Endothelial cell of umbilical vein (primary cell): ENCODE measurements around the gene FYTTD1. TPM values are rescaled to one million over a fixed set of nuclear protein-coding genes. Genes with fewer than 3 reads are reported as not detected.

Source experiments
- BruUV-seq: library from RNA; stranded (reverse); fragments of 400-500 nt; replicated peaks from 2 replicates; lab custom pipeline; 2021; lab: Mats Ljungman, UMichigan
- CTCF ChIA-PET: fragments of 300-600, 350-600 bp; sonication (Branson Sonifier 250); formaldehyde crosslinking; loops from one replicate; lab custom pipeline; 2021; ENCODE audit warnings: antibody characterized with exemption, inconsistent platforms; lab: Charles Lee
- POLR2A ChIA-PET: fragments of 300-600, 350-600 bp; sonication (Branson Sonifier 250); formaldehyde crosslinking; loops from one replicate; lab custom pipeline; 2021; ENCODE audit warnings: antibody characterized with exemption, inconsistent platforms; lab: Charles Lee
- DNase-seq: peaks from one replicate; pipeline ENCODE4 v3.0.0-alpha.2; 2011; ENCODE audit warnings: low read depth, low spot score
- FAIRE-seq: peaks from 2 replicates; lab custom pipeline; 2011; peaks lifted over from hg19 to GRCh38; lab: Jason Lieb, UNC
- H2AFZ ChIP-seq: 2 replicates; pipeline ENCODE4 v1.6.0; 2012; ENCODE audit warnings: low read depth, low read length, control low read depth, inconsistent platforms
- H3K27ac ChIP-seq: 2 replicates; pipeline ENCODE4 v1.5.1; 2011; ENCODE audit warnings: low read depth, mild to moderate bottlenecking, control low read depth, low read length, moderate library complexity; ENCODE audit not compliant: insufficient read depth
- H3K27me3 ChIP-seq, 2 experiments: 2 replicates each; pipeline versions ENCODE4 v1.6.0 to v1.6.1; 2011; ENCODE audit warnings: low read length in 2 of 2, mixed read lengths in 1 of 2; ENCODE audit not compliant: control insufficient read depth in 2 of 2, insufficient read depth in 2 of 2
- H3K36me3 ChIP-seq, 2 experiments: 2 replicates in 1 of 2; 3 replicates in 1 of 2; pipeline ENCODE4 v1.5.1; 2011; ENCODE audit warnings: low read length in 2 of 2, mild to moderate bottlenecking in 1 of 2, moderate library complexity in 1 of 2; ENCODE audit not compliant: control insufficient read depth in 2 of 2, insufficient read depth in 2 of 2; ENCODE audit errors: extremely low read depth in 1 of 2
- H3K4me1 ChIP-seq: 3 replicates; pipeline ENCODE4 v1.5.1; 2011; ENCODE audit warnings: mild to moderate bottlenecking, low read length; ENCODE audit not compliant: control insufficient read depth, insufficient read depth; ENCODE audit errors: extremely low read depth
- H3K4me2 ChIP-seq: 2 replicates; pipeline ENCODE4 v1.6.1; 2011; ENCODE audit warnings: low read length, control low read depth, mixed read lengths; ENCODE audit not compliant: insufficient read depth
- H3K4me3 ChIP-seq, 3 experiments: fragments of 200-600 bp in 1 of 3; sonication (generic), shearing (Covaris generic) in 1 of 3; replicated peaks in 1 of 3; 2 replicates each; pipeline ENCODE4 v1.5.1; 2011 to 2016; ENCODE audit warnings: control low read depth in 3 of 3, low read length in 3 of 3, mild to moderate bottlenecking in 2 of 3, inconsistent platforms in 1 of 3, low read depth in 1 of 3, moderate library complexity in 1 of 3; ENCODE audit not compliant: insufficient read depth in 1 of 3
- H3K79me2 ChIP-seq: 2 replicates; pipeline ENCODE4 v1.6.0; 2012; ENCODE audit warnings: low read length, inconsistent platforms; ENCODE audit not compliant: control insufficient read depth, insufficient read depth
- H3K9ac ChIP-seq: replicated peaks from 2 replicates; pipeline ENCODE3; 2011; ENCODE audit warnings: low read length, control low read depth; ENCODE audit not compliant: insufficient read depth; ENCODE audit errors: extremely low read depth
- H3K9me1 ChIP-seq: replicated peaks from 3 replicates; pipeline ENCODE4 v1.6.0; 2011; ENCODE audit warnings: mild to moderate bottlenecking, low read length; ENCODE audit not compliant: control insufficient read depth, insufficient read depth; ENCODE audit errors: extremely low read depth
- H3K9me3 ChIP-seq: replicated peaks from 2 replicates; pipeline ENCODE4 v1.5.1; 2012; ENCODE audit warnings: low read length, inconsistent platforms; ENCODE audit not compliant: control insufficient read depth, insufficient read depth
- H4K20me1 ChIP-seq: replicated peaks from 2 replicates; pipeline ENCODE3; 2011; ENCODE audit warnings: mild to moderate bottlenecking, low read length; ENCODE audit not compliant: control insufficient read depth, insufficient read depth; ENCODE audit errors: extremely low read depth
- CTCF ChIP-seq, 2 donors: IDR thresholded peaks; 1 replicate in 1 of 2; 2 replicates in 1 of 2; pipeline ENCODE4 v1.5.1; 2011; ENCODE audit warnings: low read length in 2 of 2, mild to moderate bottlenecking in 2 of 2, moderate library complexity in 2 of 2, control low read depth in 1 of 2, inconsistent platforms in 1 of 2, low read depth in 1 of 2; ENCODE audit not compliant: insufficient read depth in 1 of 2; ENCODE audit errors: extremely low read depth in 1 of 2
- EZH2 ChIP-seq: IDR thresholded peaks from 2 replicates; pipeline ENCODE4 v1.6.1; 2012; ENCODE audit warnings: borderline replicate concordance, low read depth, mild to moderate bottlenecking, moderate library complexity, low read length, inconsistent platforms; ENCODE audit not compliant: severe bottlenecking
- FOS ChIP-seq: IDR thresholded peaks from 2 replicates; pipeline ENCODE4 v1.6.1; 2011; ENCODE audit warnings: mild to moderate bottlenecking, low read length, moderate library complexity, borderline replicate concordance; ENCODE audit not compliant: insufficient read depth
- GATA2 ChIP-seq: IDR thresholded peaks from 2 replicates; pipeline ENCODE4 v1.7.0; 2011; ENCODE audit warnings: low read depth, mild to moderate bottlenecking, moderate library complexity, mixed read lengths, low read length; ENCODE audit not compliant: insufficient read length, insufficient read depth
- JUN ChIP-seq: IDR thresholded peaks from 2 replicates; pipeline ENCODE4 v1.6.1; 2011; ENCODE audit warnings: borderline replicate concordance, low read depth; ENCODE audit not compliant: insufficient read length, insufficient read depth
- MAX ChIP-seq: IDR thresholded peaks from 2 replicates; pipeline ENCODE4 v1.6.1; 2011; ENCODE audit not compliant: insufficient read depth, insufficient read length
- MYC ChIP-seq: IDR thresholded peaks from one replicate; pipeline ENCODE4 v1.6.1; 2011; ENCODE audit warnings: mild to moderate bottlenecking, low read depth, low read length
- POLR2A ChIP-seq: IDR thresholded peaks from 2 replicates; pipeline ENCODE4 v1.6.1; 2012; ENCODE audit warnings: low read depth, mild to moderate bottlenecking, control low read depth, low read length
- POLR2AphosphoS5 ChIP-seq: IDR thresholded peaks from 2 replicates; pipeline ENCODE4 v1.6.1; 2012; ENCODE audit warnings: low read depth, mild to moderate bottlenecking, control low read depth, low read length, moderate library complexity; ENCODE audit not compliant: insufficient read depth
- dilution Hi-C: fragments of 300-500 bp; cut with MboI; formaldehyde crosslinking; loops from one replicate; pipeline ENCODE4 v1.15.0; 2019; ENCODE audit warnings: low sequenced_read_pairs; ENCODE audit not compliant: extremely low pct_ligation_motif_present
- intact Hi-C: fragments of 100-400 bp; cut with micrococcal nuclease; formaldehyde crosslinking; loops from one replicate; pipeline ENCODE4 v1.10.0; 2022
- polyA plus RNA-seq, 4 experiments: library from polyadenylated mRNA; depleted of rRNA in 3 of 4; stranded (reverse) in 3 of 4; unstranded in 1 of 4; fragments of >200 nt; gene quantifications; 2 replicates each; pipeline versions ENCODE4 v1.2.1 to v1.2.3, GENCODE V29; 2011 to 2012; ENCODE audit warnings: missing spikeins in 1 of 4
- total RNA-seq: library from RNA; stranded (reverse); gene quantifications from 2 replicates; pipeline ENCODE4 v1.2.3, GENCODE V29; 2021

FYTTD1 gene
- total and polyA plus RNA-seq, 2 donors (not counting 3 experiments of a cell fraction or from before 2014, with no cell fraction given) = 8.9 to 52.3 TPM

- CTCF ChIA-PET = interaction anchor here (1.4 to 1.5 kb wide), 2 partner anchors 9 to 10 kb away, joined by 3 to 5 read pairs; no protein-coding TSS in a partner anchor
- intact Hi-C loops = no loop called here
Measured at GRCh38 chr3:197810901-197811300, 61.2 kb downstream of the FYTTD1 start.

DNA sequence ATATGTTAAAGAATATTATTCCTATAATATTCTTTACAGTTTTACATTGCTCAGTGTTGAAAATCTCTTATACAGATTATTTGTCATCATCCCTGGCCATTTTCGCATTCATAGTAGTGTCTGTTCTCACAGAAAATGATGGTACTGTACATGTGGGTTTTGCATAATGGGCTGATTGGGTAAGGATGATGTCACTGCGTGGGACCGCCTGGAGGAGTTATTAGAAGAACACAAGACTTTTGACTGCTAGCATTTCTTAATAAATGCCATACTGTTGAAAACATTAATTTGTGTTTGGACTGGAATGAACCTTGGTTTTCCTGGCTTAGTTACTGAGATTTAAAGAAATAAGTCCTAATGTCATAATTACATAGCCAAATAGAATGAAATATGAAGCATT, 61.7 kb downstream of the FYTTD1 start:
- CTCF ChIA-PET = interaction anchor here (0.6 to 1.5 kb wide), 2 partner anchors 9 to 15 kb away, joined by 3 read pairs; no protein-coding TSS in a partner anchor
- H3K27me3 ChIP-seq = no peaks in the 10 kb centered on the region
- H3K9me1 ChIP-seq = no peaks in the 10 kb centered on the region
- no peak overlapping the region for H3K4me3 ChIP-seq
- H3K9me3 ChIP-seq = no peaks in the 10 kb centered on the region
- dilution Hi-C loops = no loop called here
- intact Hi-C loops = no loop called here
- DNase-seq (no peak), FAIRE-seq (no peak)
- no peak overlapping the region for H3K9ac ChIP-seq
- POLR2A ChIA-PET = no interaction called here
- no peak overlapping the region for H3K27ac ChIP-seq
- H3K79me2 ChIP-seq = peaks cover 84% of the 10 kb centered on the region
- H2AFZ ChIP-seq = no peak overlapping the region
- no peak overlapping the region for H3K4me2 ChIP-seq
- no peak for TF ChIP-seq FOS
- no peak for TF ChIP-seq POLR2AphosphoS5
- TF ChIP-seq GATA2 = no peak
- no peak for TF ChIP-seq CTCF (IDR thresholded peaks at IDR 0.05; ENCODE audit: extremely low read depth in 1 of 2, insufficient read depth in 1 of 2, low read depth in 1 of 2, low read length in 2 of 2)
- TF ChIP-seq EZH2 = no peak
- no peak for TF ChIP-seq MYC
- TF ChIP-seq JUN = no peak
- no peak for TF ChIP-seq MAX
- no peak for TF ChIP-seq POLR2A
- BruUV-seq = no TSS peak
- peaks cover 5% of the 10 kb centered on the region for H4K20me1 ChIP-seq
- H3K4me1 ChIP-seq = no peaks in the 10 kb centered on the region
- H3K36me3 ChIP-seq = no peaks in the 10 kb centered on the region

More at GRCh38 chr3:197810901-197811300, 61.2 kb downstream of the FYTTD1 start:
- dilution Hi-C loops = no loop called here
- no peaks in the 10 kb centered on the region for H3K27me3 ChIP-seq
- no peaks in the 10 kb centered on the region for H3K36me3 ChIP-seq
- no peaks in the 10 kb centered on the region for H3K4me1 ChIP-seq
- TF ChIP-seq MAX (no peak), JUN (no peak), FOS (no peak)
- no peak for DNase-seq
- no peaks in the 10 kb centered on the region for H3K9me3 ChIP-seq
- FAIRE-seq = no peak
- BruUV-seq = no TSS peak
- no peak overlapping the region for H3K27ac ChIP-seq
- H3K79me2 ChIP-seq = peaks cover 81% of the 10 kb centered on the region
- peaks cover 5% of the 10 kb centered on the region for H4K20me1 ChIP-seq
- H3K9me1 ChIP-seq = no peaks in the 10 kb centered on the region
- H3K4me2 ChIP-seq = no peak overlapping the region
- H3K4me3 ChIP-seq = no peak overlapping the region
- POLR2A ChIA-PET = no interaction called here
- H2AFZ ChIP-seq = no peak overlapping the region
- no peak overlapping the region for H3K9ac ChIP-seq
